NCI-H460 (cell line): ENCODE data around the gene PRKN. TPM values are rescaled to one million over a fixed set of nuclear protein-coding genes. Genes with fewer than 3 reads are reported as not detected.
A peak's percentile ranks its signal among the peaks of the same experiment; 100 is the strongest.

ENCODE experiments used
- DNase-seq: peaks from one replicate; pipeline ENCODE4 v3.0.0-alpha.2; 2016; ENCODE audit warnings: low read depth; ENCODE audit errors: extremely low read depth
- total RNA-seq: library from RNA; depleted of rRNA; stranded (reverse); fragments of >200 nt; shearing (Covaris generic); gene quantifications from 2 replicates; pipeline ENCODE4 v1.2.3, GENCODE V29; 2014

The PRKN gene
- total RNA-seq, 1 experiment from 2014 or later = 20.4 TPM

GRCh38 chr6:162395181-162395580 is 332.4 kb downstream of the PRKN start:
- DNase-seq = no peak

DNA sequence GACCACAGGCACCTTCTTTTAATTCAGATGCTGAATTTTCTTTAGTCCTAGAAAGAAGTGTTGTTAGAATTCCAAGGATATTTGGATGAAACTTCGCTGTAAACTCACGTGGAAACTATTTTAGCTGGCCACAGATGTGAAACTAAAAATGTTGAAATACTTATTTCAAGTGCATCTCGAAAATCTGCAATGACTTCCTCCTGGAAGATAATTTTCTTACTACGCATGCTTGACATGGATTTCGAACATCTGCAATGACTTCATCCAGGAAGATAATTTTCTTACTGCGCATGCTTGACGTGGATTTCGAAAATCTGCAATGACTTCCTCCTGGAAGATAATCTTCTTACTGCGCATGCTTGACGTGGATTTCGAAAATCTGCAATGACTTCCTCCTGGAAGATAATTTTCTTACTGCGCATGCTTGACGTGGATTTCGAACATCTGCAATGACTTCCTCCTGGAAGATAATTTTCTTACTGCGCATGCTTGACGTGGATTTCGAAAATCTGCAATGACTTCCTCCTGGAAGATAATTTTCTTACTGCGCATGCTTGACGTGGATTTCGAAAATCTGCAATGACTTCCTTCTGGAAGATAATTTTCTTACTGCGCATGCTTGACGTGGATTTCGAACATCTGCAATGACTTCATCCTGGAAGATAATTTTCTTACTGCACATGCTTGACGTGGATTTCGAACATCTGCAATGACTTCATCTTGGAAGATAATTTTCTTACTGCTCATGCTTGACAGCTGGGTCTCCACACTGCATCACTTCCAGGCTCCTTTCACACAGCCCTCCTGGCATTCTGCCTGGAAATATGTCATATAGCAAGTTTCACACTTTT is 336.4 kb downstream of the PRKN start:
- DNase-seq = peak; percentile 12

DNA sequence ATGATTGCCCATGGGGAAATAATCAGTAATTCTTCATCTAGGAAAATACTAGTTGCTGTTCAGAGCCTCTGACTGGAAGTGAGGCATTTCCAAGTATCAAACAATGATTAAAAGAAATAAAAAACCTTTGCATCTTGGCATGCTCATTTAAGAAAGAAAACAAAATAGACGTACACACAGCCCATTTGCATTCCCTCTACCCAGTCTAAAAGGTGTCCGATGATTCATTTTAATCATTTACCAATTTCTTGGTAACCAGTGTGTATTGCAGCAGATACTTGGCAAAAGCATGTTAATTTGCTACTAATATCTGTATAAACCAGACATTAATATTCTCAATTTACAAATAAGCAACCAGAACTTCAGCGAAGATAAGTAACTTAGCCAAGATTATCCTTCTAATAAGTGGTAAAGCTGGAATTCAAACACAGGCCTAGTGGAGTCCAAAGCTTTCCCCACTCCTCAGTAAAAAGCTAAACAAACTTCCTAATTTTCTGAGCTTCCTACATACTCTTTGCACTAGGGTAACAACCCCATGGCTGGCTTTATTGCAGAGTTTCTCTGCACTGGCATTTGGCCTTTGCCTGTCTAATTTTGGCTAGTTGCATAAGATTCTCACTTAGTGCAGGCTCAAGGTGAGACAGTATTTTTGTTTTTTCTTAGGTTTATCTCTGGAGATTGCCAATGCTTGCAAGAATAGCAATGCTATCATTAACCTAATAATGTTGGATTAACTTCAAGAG is 338.1 kb downstream of the PRKN start:
- no peak for DNase-seq

- no peak for DNase-seq
Observed at GRCh38 chr6:162388383-162388777, 339.2 kb downstream of the PRKN start.

GRCh38 chr6:162387718-162388382 is 339.7 kb downstream of the PRKN start:
- no peak for DNase-seq

DNA sequence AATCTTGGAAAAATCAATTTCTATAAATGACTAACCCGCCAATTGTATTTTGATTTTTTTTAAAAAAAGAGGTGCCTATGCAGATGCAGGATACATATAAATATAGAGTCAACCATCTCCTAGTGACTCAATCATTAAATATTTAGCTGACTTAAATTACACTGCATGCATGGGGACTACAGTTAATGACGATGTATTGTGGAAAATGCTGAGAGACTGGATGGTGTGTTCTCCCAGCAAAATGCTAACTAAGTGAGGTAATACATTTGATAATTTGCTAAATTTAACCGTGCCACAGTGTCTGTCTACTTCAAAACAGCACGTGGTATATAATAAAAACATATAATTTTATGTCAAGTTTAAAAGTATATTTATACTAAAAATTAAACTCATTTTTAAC is 341.6 kb downstream of the PRKN start:
- no peak for DNase-seq

- DNase-seq = no peak
Observed at GRCh38 chr6:162379757-162380409, 347.7 kb downstream of the PRKN start.

- DNase-seq = no peak
Observed at GRCh38 chr6:162377735-162378134, 349.8 kb downstream of the PRKN start.

DNA sequence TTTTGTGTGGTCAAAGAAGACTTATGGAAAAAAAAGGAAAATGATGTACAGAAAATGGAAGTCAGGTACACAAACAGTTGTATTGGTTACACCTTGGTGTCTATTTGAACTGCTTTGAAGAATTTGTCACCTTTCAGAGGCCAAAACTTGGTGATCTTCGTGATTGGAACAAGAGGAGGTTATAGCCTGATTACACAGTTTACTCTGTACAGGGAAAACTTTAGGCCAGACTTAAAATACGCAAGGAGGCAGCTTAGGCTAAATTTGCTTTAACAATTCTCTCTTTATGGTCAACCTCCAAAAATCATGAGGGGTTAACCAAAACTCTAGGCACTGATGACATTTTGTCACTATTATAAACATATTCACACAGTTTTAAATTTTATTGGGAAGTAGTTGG is 353.7 kb downstream of the PRKN start:
- no peak for DNase-seq

GRCh38 chr6:162373192-162373591 is 354.4 kb downstream of the PRKN start:
- no peak for DNase-seq

DNA sequence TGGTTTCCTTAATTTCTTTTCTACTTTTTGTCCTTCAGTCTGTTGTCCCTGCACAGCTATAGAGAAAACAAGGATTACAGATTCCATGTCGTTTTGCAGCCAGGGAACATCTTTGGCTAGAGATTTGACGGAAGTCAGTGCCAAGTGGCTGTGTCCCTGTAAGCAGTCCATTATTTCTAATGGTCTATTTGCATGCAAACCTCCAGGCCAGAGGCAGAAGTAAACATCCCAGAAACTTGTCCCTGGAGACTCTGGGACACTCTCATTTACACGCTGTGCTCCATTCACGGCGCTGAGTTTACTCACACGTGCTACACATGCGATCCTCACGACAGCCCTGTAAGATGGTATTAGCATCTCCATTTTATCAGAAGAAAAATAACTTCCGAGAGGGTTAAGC is 355.5 kb downstream of the PRKN start:
- DNase-seq = no peak

- DNase-seq = no peak
Observed at GRCh38 chr6:162371121-162371520, 356.4 kb downstream of the PRKN start.

DNA sequence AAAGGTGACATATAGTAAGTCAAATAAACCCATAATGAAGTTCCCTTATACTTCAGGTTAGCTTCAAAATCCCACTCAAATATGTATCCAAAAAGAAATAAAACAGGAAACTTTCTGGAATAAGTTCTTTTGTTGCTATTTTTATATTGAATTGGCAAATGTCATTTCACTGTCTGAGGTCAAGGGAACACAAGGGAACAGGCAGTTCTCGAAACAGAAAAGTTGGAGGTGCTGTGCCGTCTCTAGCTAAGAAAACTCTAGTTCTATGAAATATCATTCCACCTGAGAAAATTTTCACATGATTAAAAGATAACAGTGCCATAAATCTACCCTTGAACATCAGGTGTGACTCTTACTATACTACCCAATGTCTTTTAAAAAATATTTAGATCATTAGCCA is 358.5 kb downstream of the PRKN start:
- no peak for DNase-seq

DNA sequence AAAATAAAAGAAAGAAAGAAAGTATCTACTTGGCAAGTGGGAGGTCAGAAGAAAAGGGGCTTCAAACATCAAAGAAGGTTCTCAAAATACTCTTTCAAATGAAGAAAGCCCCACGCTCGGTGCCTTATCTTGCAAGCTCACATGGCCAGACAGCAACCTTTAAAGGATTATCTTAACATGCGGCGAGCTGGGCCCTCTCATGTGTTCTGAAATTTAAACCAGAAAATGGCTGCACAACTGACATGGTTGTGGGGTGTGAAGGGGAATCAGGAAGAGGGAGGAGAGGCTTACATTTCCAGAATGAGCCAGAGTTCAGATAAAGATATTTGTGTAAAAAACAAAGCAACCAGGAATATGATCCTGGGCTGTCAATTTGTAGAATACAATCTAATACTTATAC is 363.1 kb downstream of the PRKN start:
- no peak for DNase-seq

DNA sequence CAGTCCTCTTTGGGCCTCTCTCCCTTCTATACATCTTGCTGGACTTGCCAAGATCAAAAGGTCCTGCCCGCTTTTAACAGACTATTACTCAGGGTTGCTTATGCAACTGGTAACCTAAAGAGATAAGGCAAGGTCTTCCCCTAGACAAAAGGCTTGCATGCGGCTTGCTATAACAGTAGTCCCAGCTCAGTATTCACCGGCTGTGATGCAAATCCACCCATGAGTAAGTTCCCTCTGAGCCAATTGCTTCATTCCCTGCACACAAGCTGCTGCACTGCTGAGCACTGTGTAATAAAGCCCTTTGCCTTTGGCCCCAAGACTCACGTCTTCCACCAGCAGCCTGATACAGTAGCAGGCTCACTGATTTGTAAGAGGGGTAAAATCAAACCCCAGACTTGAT is 363.8 kb downstream of the PRKN start:
- DNase-seq = peak; percentile 16

GRCh38 chr6:162360901-162361567 is 366.5 kb downstream of the PRKN start:
- no peak for DNase-seq

- no peak for DNase-seq
Observed at GRCh38 chr6:162358625-162359024, 368.9 kb downstream of the PRKN start.

- no peak for DNase-seq
Observed at GRCh38 chr6:162345051-162345511, 382.5 kb downstream of the PRKN start.

DNA sequence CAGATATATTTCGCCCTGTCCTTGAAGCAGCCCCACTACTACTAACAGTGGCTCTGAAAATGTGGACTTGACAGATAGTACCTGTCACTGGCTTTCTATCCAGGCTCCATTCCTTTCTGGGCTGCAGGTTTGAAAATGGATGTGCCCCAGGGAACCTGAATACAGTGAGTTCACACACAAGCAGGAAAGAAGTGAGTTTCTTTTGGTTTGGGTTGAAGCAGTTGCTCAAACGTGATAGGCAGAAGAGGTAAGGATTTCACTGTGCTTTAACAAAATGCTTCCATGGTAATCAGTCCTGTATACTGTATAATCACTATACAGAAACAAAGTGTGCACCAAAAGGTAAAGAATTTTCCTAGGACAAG is 382.9 kb downstream of the PRKN start:
- DNase-seq = no peak

- DNase-seq = no peak
Observed at GRCh38 chr6:162343936-162344645, 383.5 kb downstream of the PRKN start.
